DND-41 (cell line): Measurements from ENCODE around the gene FRY.

ENCODE experiments used
- ATAC-seq: fragments of 200-7000 bp; cut with Tn5 transposase; 3 replicates; pipeline ENCODE4 v1.9.1; 2021; ENCODE audit warnings: low read depth; ENCODE audit not compliant: insufficient read depth
- DNase-seq: peaks from one replicate; pipeline ENCODE4 v3.0.0-alpha.2; 2020
- H2AFZ ChIP-seq: 2 replicates; pipeline ENCODE4 v1.6.0; 2012; ENCODE audit warnings: low read depth, low read length
- H3K27ac ChIP-seq: 2 replicates; pipeline ENCODE4 v1.5.1; 2012; ENCODE audit warnings: low read length, inconsistent platforms
- H3K27me3 ChIP-seq: fragments of 200-600 bp; sonication (generic); 2 replicates; pipeline ENCODE4 v1.6.0; 2012; ENCODE audit warnings: low read length, mild to moderate bottlenecking, inconsistent platforms; ENCODE audit not compliant: insufficient read depth, poor library complexity
- H3K36me3 ChIP-seq: 2 replicates; pipeline ENCODE4 v1.5.1; 2012; ENCODE audit warnings: low read length, inconsistent platforms; ENCODE audit not compliant: insufficient read depth
- H3K4me1 ChIP-seq: 2 replicates; pipeline ENCODE4 v1.5.1; 2012; ENCODE audit warnings: mild to moderate bottlenecking, low read length; ENCODE audit not compliant: insufficient read depth
- H3K4me2 ChIP-seq: 2 replicates; pipeline ENCODE4 v1.6.0; 2012; ENCODE audit warnings: mild to moderate bottlenecking, moderate library complexity, low read length, inconsistent platforms; ENCODE audit not compliant: insufficient read depth
- H3K4me3 ChIP-seq, 2 experiments: fragments of 200-600 bp in 1 of 2; shearing (Covaris generic) in 1 of 2; 2 replicates each; pipeline ENCODE4 v1.5.1; 2012 to 2016; ENCODE audit warnings: inconsistent platforms in 2 of 2, low read length in 2 of 2, mild to moderate bottlenecking in 2 of 2, low read depth in 1 of 2, moderate library complexity in 1 of 2
- H3K79me2 ChIP-seq: 2 replicates; pipeline ENCODE4 v1.6.0; 2012; ENCODE audit warnings: low read length, inconsistent platforms; ENCODE audit not compliant: insufficient read depth
- H3K9ac ChIP-seq: 2 replicates; pipeline ENCODE4 v1.6.0; 2012; ENCODE audit warnings: low read depth, mild to moderate bottlenecking, inconsistent platforms, low read length, moderate library complexity
- H3K9me3 ChIP-seq: 2 replicates; pipeline ENCODE4 v1.5.1; 2012; ENCODE audit warnings: low read length, moderate library complexity, mild to moderate bottlenecking, inconsistent platforms; ENCODE audit not compliant: insufficient read depth, severe bottlenecking
- H4K20me1 ChIP-seq: 2 replicates; pipeline ENCODE4 v1.6.0; 2012; ENCODE audit warnings: low read length; ENCODE audit not compliant: insufficient read depth
- CTCF ChIP-seq: IDR thresholded peaks from 2 replicates; pipeline ENCODE4 v1.5.1; 2012; ENCODE audit warnings: borderline replicate concordance, low read length, moderate library complexity, mild to moderate bottlenecking; ENCODE audit not compliant: poor library complexity, severe bottlenecking; ENCODE audit errors: extremely low read depth
- EZH2 ChIP-seq: IDR thresholded peaks from 3 replicates; pipeline ENCODE4 v1.6.1; 2012; ENCODE audit warnings: borderline replicate concordance, low read depth, mild to moderate bottlenecking, moderate library complexity, low read length, inconsistent platforms; ENCODE audit not compliant: severe bottlenecking

The FRY gene

GRCh38 chr13:32257649-32258048, 226.1 kb downstream of the FRY start:
- H4K20me1 ChIP-seq, result no peaks in the 10 kb centered on the region
- no peaks in the 10 kb centered on the region for H3K9me3 ChIP-seq
- TF ChIP-seq CTCF (no peak), EZH2 (no peak)
- DNase-seq, result no peak
- H3K36me3 ChIP-seq, result no peaks in the 10 kb centered on the region
- H2AFZ ChIP-seq, result no peak overlapping the region
- H3K4me1 ChIP-seq, result no peaks in the 10 kb centered on the region
- no peak overlapping the region for H3K9ac ChIP-seq
- no peak overlapping the region for H3K27ac ChIP-seq
- ATAC-seq, result no peak
- peaks cover 8% of the 10 kb centered on the region for H3K27me3 ChIP-seq
- no peaks in the 10 kb centered on the region for H3K79me2 ChIP-seq
- H3K4me2 ChIP-seq, result no peak overlapping the region
- H3K4me3 ChIP-seq, result no peak overlapping the region

DNA sequence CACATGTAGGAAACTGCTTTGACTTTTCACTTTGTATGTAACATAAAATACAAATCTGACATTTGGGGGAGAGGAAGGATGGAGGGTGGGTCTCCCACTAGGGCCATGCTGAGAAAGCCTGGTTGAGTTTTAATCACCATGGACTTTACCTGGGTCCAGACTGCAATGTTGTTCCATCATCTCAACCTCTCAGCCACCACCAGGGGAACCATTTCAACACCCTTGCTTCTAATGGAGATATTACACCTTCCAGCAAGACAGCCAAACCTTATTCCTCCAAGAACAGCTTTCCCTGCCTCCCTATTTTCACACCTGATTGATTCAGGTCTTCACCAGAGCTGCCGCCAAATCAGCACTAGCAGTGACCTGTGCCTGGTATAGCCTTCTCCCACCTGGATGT, 227.5 kb downstream of the FRY start:
- Histone ChIP-seq H3K4me3 (no peak overlapping the region), H3K27ac (no peak overlapping the region), H4K20me1 (no peaks in the 10 kb centered on the region), H3K4me1 (no peaks in the 10 kb centered on the region), H2AFZ (no peak overlapping the region), H3K27me3 (peaks cover 8% of the 10 kb centered on the region), H3K9me3 (no peaks in the 10 kb centered on the region), H3K79me2 (no peaks in the 10 kb centered on the region), H3K9ac (no peak overlapping the region), H3K4me2 (no peak overlapping the region), H3K36me3 (no peaks in the 10 kb centered on the region)
- DNase-seq (no peak), ATAC-seq (no peak)
- no peak for TF ChIP-seq CTCF
- no peak for TF ChIP-seq EZH2

- H3K9me3 ChIP-seq, result no peaks in the 10 kb centered on the region
- H3K4me3 ChIP-seq, result no peak overlapping the region
- no peak for ATAC-seq
- no peaks in the 10 kb centered on the region for H3K79me2 ChIP-seq
- no peak overlapping the region for H3K9ac ChIP-seq
- H3K4me2 ChIP-seq, result no peak overlapping the region
- no peaks in the 10 kb centered on the region for H3K36me3 ChIP-seq
- no peaks in the 10 kb centered on the region for H4K20me1 ChIP-seq
- no peak for DNase-seq
- H3K4me1 ChIP-seq, result no peaks in the 10 kb centered on the region
- H3K27ac ChIP-seq, result no peak overlapping the region
- H3K27me3 ChIP-seq, result peaks cover 8% of the 10 kb centered on the region
- TF ChIP-seq CTCF (no peak), EZH2 (no peak)
- H2AFZ ChIP-seq, result no peak overlapping the region
Observed at GRCh38 chr13:32261567-32261966, 230.0 kb downstream of the FRY start.

- ATAC-seq (no peak), DNase-seq (no peak)
- H3K4me2 ChIP-seq, result no peak overlapping the region
- H4K20me1 ChIP-seq, result no peaks in the 10 kb centered on the region
- no peak overlapping the region for H3K4me3 ChIP-seq
- no peak overlapping the region for H3K27ac ChIP-seq
- H3K79me2 ChIP-seq, result no peaks in the 10 kb centered on the region
- no peaks in the 10 kb centered on the region for H3K36me3 ChIP-seq
- no peak overlapping the region for H2AFZ ChIP-seq
- no peaks in the 10 kb centered on the region for H3K4me1 ChIP-seq
- H3K9ac ChIP-seq, result no peak overlapping the region
- H3K27me3 ChIP-seq, result peaks cover 8% of the 10 kb centered on the region
- TF ChIP-seq CTCF, result no peak
- no peak for TF ChIP-seq EZH2
- no peaks in the 10 kb centered on the region for H3K9me3 ChIP-seq
Observed at GRCh38 chr13:32262165-32262564, 230.6 kb downstream of the FRY start.
